Activated T-cell treated with anti-CD3 and anti-CD28 coated beads for 24 hours (primary cell): ENCODE results near the gene ABLIM2.

Experiments used
- DNase-seq: peaks from one replicate; pipeline ENCODE4 v3.0.0-alpha.2; 2020; ENCODE audit warnings: low read depth

Gene ABLIM2

DNA sequence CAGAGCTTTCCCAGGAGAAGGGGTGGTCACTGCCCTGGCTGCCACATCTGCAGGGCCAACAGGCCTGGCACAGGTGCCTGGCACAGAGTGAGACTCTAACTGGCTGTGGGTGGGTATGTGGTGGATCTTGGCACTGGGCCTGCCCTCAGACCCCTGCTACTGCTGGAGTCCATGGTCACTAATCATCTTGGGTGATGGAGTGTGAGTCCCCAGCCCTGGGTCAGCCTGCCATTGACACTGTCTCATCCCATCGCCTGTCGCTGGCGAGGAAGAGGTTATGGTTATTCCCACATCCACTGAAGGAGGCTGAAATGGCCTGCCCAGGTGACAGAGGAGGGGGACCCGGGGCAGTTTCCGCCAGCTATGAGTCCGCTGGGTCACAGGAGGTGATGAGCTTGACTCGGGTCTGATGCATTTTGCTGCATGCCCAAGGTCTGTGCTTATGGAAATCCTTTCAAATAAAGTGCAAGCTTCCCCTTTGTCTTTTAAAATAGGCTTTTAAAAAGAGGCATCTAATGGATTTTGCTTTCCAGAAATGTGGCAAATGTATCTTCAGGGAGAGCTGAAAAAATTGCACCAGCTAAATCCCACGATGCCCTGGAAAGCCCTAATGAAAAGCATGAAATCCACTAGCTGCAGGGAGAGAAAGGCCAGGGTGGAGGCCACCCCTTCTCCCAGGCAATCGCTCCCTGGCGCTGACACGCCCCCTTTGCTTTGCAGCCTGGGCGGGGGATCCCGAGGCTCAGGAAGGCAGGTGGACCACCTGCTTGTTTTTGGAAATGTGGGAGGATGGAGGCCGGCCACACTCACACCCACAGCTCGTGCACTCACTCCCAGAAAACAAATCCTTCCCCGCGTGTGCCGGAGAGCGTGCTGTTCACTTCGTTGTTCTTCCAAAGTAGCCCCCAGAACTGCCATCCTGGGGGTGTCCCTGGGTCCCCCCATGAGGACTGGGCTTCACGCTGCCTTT is 54.9 kb downstream of the ABLIM2 start:
- DNase-seq: no peak

DNA sequence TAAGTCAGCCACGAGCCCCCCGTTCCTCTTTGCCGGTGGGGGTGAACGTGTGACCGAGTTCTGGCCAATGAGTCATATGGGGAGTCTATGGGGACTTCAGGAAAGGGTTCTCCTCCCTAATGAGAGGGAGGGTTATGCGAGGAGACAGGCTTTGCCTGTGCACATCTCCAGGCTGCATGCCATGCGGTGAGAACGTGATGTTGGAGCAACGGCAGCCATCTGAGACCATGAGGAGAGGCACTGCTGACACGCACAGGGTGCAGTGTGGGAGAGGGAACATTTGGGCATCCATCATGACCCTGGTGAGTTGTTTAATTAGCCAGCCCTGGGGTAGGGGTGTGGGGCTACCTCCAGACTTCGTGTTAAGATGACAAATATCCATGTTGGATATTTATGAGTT is 55.8 kb downstream of the ABLIM2 start:
- DNase-seq: no peak

DNA sequence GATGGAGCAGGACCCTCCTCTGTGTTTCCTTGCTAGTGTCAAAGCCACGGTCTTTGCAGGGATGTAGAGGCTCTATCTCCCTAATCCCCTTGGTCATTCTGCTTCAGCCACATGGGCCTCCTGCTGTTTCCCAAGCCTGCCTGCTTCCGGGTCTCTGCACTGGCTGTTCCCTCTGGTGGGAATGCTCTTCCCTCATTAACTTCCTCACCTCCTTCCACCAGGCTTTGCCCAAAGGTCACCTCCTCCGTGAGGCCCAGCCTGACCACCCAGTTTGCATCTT is 56.6 kb downstream of the ABLIM2 start:
- DNase-seq: no peak

DNA sequence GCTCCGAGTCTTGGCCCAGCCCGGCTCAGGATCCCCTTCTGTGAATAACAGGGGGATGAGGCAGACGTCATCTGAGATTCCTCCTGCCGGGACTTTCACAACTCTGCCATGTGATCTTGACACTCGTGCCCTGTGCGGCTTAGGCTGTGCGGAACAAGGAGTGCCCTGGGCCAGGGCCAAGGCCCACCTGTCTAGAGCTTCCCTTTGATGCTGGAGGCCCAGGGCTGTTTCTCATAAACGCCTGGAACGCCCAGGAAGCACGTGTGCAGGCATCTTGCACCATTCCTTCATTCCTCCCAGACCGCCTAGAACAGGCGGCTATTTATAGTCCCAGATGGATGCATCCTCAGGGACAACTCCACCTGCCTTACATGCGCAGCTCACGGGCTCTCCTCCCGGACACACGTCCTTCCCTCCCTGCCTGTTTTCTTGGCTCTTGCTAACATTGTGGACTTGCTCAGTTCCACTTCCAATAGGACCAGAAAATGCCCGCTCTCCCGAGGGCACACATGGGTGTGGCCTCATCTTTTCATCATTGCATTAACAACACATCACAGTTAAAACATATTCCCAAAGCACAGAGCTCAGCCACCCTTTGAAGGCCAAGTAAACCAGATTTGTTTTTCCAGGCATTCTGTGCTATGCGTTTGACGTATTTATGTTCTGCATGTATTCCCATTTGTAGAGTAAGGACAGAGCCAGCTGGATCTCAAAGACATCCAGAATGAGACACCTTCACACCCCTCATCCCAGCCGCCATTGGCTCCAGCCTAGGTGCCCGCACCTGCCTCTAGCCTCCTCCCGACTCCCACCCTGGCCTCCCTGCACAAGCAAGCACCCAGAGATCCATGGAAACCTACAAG is 57.2 kb downstream of the ABLIM2 start:
- DNase-seq: no peak

DNA sequence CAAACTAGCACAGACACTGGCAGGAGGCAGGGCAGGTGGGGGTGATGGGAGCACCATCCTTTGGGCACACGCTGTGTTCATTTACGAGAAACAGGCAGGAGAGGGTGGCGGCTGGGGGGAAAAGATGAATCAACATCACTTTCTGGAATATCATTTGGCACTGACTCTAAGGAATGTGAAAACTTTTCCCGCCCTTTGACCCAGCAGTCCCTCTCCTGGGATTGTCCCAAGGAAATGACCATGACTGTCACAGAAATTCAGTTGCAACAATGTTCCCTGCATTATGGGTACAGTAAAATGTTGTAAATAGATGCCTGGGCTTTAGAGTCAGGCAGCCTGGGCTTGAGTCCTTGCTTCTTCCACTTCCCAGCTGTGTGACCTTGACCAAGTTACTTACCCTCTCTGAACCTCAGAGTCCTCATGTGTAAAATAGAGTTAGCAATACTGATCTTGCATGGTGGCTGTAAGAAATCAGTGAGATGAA is 58.6 kb downstream of the ABLIM2 start:
- DNase-seq: no peak

DNA sequence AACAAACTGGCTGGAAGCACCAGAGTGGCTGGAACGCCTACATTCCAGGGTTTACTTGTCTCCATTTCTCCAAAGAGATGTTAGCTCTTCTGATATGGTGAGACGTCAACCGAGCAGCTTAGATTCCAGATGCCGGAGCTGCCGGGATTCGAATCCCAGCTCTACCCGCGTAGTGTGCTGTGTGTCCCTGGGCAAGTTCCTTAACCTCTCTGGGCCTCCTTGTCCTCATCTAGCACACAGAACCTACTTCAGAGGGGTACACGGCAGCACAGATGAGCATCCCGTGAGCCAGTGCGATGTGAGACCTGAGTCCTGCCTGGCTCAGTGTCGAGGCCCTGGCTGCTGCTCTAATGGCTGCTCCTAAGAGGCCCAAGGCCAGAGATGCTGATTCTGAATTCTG is 60.1 kb downstream of the ABLIM2 start:
- no peak for DNase-seq

DNA sequence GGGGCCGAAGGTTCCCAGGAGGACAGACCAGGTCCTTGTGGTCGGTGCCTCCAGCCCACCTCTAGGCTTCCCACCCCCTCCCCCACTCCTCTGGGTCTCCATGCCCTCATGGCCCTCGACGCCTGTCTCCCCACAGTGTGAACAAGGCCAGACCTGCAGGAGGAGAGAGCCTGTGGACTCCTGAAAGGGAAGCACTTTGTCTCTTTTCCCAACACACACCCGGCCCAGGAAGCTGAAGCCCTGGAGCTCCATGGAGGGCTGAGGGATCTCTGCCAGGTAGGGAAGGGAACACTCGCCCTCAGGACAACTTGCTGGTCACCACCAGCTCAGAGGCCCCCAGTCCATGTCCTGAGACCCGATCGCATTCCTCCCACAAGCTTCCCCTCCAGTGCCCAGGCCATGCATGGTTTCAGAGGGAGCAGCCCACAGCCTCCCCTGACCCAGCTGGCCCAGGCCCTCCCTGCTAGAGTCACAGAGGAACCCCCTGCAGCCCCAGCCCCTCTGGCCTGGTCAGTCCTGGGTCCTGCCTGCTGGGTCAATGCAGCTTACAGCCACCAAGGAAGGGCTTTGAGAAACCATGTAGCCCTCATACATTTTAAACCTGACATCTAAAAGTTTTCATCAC is 60.8 kb downstream of the ABLIM2 start:
- no peak for DNase-seq

DNA sequence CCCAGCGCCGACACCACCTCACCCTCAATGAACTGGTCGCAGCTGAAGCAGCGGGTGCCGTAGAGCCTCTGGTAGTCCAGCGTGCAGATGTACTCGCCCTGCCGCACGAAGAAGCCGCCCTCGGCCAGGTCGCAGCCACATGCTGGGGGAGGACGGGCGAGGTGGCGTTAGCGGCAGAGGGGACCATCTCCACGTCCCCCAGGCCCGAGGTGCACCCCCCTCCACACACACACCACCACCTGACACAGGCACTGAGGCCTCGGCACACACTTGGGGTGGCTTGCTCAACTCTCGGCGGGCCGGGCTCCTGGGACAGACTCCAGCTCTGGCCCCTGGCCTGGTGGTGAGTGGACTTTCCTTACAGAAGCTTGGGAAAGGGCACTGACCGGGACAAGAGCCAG is 61.5 kb downstream of the ABLIM2 start:
- no peak for DNase-seq

DNA sequence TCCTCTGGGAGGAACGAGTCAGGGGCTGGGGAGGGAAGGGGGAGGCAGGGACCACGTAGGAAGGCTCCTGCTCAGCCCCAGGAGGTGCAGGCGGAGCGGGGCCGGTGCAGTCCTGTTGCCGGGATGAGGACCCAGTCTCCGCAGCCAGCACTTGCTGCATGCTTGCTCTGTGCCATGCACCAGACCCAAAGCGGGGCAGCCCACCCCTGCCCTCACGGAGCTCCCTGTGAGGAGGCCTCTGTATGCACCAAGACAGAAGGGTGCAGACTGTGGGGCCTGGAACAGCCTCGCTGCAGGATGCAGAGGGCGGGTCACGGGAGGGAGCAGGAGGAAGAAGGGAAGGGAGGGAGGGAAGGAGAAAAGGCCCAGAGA is 61.9 kb downstream of the ABLIM2 start:
- DNase-seq: no peak

DNA sequence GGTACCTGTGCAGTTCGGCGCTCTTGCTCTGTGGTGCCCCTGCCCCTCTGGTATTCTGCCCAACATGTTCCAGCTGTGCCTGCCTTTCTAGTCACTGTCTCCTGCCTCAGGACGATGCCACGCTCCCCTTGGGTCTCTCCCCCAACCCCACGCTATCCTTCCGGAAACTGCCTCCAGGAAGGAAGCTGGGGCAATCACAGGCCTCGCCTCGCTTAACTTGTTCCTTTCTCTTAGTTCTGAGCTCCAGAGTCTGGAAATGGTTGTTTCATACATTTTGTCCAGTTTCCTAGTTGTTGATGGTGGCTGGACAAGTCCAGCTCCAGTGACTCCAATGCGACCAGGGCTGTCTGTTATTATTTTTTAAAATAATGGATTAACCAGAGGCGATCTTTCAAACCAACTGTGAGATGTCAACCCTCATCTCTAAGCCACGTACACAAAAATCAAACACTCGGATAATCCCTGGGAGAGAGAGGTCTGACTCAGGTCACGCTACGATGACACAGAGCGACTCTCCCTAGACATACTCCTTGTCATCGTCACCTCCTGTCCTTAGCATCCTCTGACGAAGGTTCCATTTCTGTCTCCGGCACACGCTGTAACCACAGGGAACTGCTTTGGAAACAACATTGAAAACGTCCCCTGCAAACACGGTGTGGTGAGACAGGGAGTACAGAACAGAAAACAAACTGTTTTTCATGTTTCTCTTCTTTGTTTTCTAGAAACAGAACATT is 62.5 kb downstream of the ABLIM2 start:
- DNase-seq: no peak

DNA sequence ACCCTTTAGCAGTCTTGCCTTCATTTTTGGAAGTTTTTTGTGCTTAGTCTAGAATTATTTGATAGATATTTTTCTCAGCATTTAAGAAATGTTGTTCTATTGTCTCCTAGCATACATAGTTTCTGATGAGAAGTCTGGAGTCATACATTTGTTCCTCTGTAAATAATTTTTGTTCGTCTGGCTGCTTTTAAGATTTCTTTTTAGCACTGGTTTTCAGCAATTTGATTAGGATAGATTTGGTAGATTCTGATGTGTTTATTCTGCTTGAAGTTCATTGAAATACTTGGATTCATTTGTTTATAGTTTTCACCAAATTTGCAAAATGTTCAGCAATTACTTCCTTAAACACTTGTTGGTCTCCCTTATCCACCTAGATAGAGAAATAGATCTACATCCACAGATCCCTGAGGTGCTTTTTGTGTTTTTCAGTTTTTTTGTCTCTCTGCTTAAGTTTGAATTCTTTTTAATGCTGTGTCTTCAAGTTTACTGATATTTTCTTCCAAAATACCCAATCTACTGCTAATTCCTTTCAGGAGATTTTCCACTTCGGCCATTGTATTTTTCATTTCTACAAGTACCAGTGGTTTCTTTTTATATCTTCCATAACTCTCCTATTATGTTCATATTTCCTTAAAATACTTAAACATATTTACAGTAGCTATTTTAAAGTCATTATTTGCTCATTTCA is 64.9 kb downstream of the ABLIM2 start:
- no peak for DNase-seq

DNA sequence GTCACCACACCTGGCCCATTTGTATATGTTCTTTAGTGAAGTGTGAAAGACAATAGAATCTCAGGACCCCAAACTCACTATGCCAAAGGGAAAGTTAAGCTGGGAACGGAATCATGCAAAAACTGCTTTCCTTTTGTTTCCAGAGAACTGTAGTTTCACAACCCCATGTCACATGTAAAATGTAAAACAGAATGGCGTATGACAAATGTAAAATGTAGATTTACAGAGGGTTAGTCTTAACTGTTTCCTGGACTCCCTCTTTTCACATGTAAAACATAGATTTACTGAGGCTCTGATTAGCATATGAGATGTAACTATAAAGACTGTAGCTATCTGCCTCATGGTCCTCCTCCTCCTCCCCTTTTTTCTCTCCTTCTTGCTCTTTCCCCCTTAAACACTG is 66.3 kb downstream of the ABLIM2 start:
- DNase-seq: no peak

DNA sequence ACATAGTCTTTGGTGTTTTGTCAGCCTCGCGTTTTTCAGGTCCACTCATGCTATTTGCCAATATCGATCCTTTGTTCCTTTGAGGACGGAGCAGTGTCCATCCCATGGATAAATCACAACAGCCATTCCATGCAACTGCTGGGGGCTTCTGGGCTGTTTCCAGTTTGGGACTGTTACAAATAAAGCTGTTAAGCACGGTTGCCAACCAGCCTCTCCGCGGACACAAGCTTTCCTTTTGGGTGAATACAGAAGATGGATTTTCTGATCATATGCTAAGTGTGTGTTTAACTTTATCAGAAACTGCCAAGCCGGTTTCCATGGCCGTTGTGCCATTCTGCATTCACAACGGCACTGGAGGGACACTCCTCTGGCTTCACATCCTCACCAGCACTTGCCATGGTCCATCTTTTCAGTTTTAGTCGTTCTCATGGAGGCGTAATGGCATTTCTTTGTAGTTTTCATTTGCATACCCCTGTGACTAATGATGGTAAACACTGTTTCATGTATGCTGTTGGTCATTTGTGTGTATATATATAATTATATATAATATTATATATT is 67.8 kb downstream of the ABLIM2 start:
- DNase-seq: no peak

DNA sequence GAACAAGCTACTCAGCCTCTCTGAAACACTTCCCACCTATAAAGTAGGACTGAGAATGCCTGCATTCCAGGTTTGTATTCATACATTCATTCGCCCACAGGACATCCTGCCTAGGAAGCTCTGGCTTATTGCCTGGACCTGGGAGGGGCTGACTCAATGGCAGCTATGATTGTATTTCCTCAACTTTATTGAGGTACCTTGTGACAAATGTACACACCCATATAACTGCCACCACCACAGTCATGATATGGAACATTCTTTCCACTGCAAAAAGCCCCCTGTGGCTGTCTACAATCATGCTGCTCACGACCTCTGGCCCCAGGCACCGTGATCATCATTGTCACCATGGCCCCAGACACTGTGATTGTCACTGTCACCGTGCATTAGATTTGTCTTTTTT is 68.3 kb downstream of the ABLIM2 start:
- DNase-seq: no peak

DNA sequence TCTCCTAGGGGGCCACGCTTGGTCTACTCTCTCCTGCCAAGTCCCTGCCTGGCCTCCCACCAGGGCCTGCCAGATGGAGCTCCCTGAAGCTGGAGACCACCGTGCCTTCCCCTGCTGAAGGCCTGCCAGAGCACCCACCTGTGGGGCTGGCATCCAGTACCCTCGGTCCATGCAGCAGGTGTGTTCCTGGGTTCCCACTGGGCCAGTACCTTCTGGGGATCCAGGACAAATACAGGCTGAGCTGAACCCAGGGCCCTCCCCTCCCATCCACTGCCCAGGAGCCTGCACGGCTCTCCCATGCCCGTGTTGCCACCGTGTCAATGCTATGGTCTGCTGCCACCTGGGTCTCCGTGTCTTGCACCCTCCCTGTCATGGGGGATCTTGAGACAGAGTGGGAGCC is 68.8 kb downstream of the ABLIM2 start:
- no peak for DNase-seq

DNA sequence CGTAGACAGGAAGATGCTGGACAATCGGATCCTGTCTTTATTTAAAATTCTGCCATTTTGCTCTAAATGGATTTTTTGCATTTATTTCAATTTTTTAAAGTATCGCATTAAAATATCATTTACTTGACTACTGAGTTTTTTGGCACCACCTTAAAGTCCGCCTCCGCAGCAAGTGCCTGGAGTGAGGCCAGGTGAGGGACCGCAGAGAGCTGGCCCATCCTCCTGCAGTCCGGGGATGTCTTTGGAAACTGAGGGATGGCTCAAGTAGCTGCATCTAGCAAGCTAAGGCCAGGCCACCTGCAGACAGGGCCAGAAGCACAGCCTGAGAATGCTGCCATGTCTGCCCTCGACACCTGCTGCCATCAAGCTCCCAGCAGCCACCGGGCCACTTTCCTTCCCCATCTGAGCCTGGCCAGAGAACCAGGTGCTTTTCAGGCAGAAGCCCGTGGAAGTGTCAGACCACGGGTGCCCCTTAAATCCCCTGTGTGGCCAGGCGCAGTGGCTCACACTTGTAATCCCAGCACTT is 69.6 kb downstream of the ABLIM2 start:
- DNase-seq: no peak

DNA sequence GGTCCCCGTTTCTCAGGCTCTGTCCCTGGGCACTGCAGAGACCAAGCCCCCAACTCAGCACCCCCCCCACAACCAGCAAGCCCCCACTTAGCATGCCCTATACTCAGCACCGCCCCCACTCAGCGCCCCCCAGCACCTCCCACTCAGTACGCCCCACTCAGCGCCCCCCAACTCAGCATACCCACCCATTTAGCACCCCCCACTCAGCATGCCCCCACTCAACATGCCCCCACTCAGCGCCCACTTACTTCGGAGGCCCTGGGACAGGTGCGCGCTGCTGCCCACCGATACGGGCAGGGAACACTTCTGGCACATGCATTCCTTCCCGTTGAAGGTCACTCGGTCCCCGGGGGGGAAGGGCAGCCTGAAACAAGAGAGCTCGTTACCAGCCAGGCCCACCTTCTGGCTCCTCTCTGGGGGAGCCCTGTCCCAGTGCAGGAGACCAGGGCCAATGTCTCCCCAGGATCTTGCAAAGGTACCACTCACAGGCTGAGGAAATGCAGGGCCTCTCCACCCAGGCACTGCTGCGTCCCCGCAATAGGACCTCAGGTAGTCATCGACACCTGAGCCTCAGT is 70.6 kb downstream of the ABLIM2 start:
- DNase-seq: no peak

DNA sequence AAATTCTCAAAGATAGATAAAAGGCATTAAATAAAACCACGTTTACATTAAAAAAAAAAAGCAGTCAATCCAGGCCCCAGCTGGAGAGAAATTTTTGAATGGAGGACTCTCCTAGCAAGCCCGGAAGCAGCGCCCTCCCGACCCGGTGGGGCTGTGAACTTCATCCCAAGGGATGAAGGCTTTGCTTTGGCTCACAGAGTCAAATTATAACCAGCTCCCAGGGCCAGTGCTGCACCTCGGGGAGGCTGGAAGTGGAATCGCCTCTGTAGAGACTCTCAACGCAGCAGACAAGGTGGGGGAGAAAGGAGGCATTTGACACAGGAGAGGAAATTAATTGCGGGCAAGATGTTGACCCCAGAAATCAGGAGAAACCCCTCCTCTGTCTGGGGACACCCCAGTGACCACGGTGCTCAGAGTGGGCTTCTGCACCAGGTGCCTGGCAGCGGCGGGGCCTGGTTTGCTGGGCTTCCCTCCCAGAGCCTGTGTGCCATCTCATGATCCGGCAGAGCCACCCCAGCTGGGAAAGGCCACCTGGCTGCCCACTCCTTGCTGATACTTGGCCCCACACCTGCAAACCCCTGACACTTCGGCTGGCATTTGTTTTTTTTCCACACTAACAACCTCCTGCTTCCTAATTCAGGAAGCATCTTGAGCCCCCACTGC is 71.7 kb downstream of the ABLIM2 start:
- DNase-seq: no peak

DNA sequence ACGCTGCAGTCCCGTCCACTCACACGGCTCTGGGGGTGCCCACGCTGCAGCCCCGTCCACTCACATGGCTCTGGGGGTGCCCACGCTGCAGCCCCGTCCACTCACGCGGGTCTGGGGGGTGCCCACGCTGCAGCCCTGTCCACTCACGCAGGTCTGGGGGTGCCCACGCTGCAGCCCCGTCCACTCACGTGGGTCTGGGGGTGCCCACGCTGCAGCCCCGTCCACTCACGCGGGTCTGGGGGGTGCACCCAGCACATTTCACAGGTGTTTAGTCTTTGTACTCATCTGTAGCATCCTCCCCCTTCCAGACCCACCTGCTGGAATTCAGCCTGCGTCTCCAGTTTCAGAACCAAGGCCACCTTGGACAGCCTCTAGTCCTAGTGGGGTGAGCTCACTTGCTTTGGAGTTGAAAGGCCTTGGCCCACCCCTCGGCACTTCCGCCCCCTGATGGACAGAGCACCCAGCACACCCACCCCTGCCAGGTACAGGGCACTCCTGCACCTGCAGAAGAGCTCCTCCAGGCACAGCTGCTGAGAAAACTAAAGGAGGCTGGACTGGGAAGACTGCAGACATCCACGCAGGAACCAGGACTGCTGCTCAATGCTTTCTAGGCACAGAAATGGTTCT is 73.0 kb downstream of the ABLIM2 start:
- DNase-seq: no peak
